Vagina (tissue), 2 donors: ENCODE results near the gene ZP1. TPM values are rescaled to one million over a fixed set of nuclear protein-coding genes. Genes with fewer than 3 reads are reported as not detected.
"Not testable (repeated sequence)": the region's sequence is repeated elsewhere in the genome, so short reads cannot be mapped to it uniquely, and the experiment has no call there.

Source experiments
- DNase-seq, 2 donors: peaks; one replicate each; pipeline ENCODE4 v3.0.0-alpha.2; 2017; ENCODE audit errors: extremely low spot score in 2 of 2
- H3K27ac ChIP-seq: fragments of 200-600 bp; sonication (generic); one replicate; pipeline ENCODE4 v1.5.1; 2019
- H3K27me3 ChIP-seq: fragments of 200-600 bp; sonication (generic); one replicate; pipeline ENCODE4 v1.5.1; 2019
- H3K36me3 ChIP-seq, 2 donors: fragments of 200-600 bp; sonication (generic); one replicate each; pipeline ENCODE4 v1.5.1; 2017 to 2019
- H3K4me1 ChIP-seq: fragments of 200-600 bp; sonication (generic); one replicate; pipeline ENCODE4 v1.5.1; 2019
- H3K4me3 ChIP-seq, 2 donors: fragments of 200-600 bp; sonication (generic); 1 replicate in 1 of 2; 2 replicates in 1 of 2; pipeline ENCODE4 v1.5.1; 2016 to 2019
- H3K9me3 ChIP-seq: fragments of 200-600 bp; sonication (generic); one replicate; pipeline ENCODE4 v1.5.1; 2019
- POLR2A ChIP-seq, 2 donors: fragments of 450-650 bp; IDR thresholded peaks; one replicate each; pipeline ENCODE4 v1.6.1; 2017; ENCODE audit warnings: antibody characterized with exemption in 2 of 2, mild to moderate bottlenecking in 2 of 2, moderate library complexity in 2 of 2
- POLR2AphosphoS5 ChIP-seq, 2 donors: sonication (generic); formaldehyde crosslinking; IDR thresholded peaks; one replicate each; pipeline ENCODE4 v1.9.0; 2017; ENCODE audit warnings: antibody characterized with exemption in 2 of 2, mild to moderate bottlenecking in 2 of 2, low read depth in 1 of 2; ENCODE audit not compliant: insufficient read depth in 1 of 2
- intact Hi-C: fragments of 100-400 bp; cut with DNase I; formaldehyde crosslinking; loops from one replicate; pipeline ENCODE4 v1.15.1; 2023
- total RNA-seq: library from RNA; depleted of rRNA; stranded (reverse); fragments of >200 nt; gene quantifications from one replicate; pipeline ENCODE4 v1.2.3, GENCODE V29; 2016
- TF ChIP-seq, protein P1 (sequence below), 3 experiments: fragments of 450-650 bp in 2 of 3; fragments of 200-600 bp in 1 of 3; sonication (generic) in 1 of 3; IDR thresholded peaks; one replicate each; pipeline ENCODE4 v1.5.1; 2017 to 2019; ENCODE audit warnings: antibody characterized with exemption in 3 of 3, mild to moderate bottlenecking in 2 of 3, moderate library complexity in 2 of 3

ZP1 gene, protein sequence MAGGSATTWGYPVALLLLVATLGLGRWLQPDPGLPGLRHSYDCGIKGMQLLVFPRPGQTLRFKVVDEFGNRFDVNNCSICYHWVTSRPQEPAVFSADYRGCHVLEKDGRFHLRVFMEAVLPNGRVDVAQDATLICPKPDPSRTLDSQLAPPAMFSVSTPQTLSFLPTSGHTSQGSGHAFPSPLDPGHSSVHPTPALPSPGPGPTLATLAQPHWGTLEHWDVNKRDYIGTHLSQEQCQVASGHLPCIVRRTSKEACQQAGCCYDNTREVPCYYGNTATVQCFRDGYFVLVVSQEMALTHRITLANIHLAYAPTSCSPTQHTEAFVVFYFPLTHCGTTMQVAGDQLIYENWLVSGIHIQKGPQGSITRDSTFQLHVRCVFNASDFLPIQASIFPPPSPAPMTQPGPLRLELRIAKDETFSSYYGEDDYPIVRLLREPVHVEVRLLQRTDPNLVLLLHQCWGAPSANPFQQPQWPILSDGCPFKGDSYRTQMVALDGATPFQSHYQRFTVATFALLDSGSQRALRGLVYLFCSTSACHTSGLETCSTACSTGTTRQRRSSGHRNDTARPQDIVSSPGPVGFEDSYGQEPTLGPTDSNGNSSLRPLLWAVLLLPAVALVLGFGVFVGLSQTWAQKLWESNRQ
- not detected for total RNA-seq

GRCh38 chr11:60866911-60867870 lies at the start of gene ZP1:
TSS of gene ZP1 (plus strand) at chr11:60867542. CDS start at chr11:60867562, 20 bp downstream.
- Histone ChIP-seq H3K27me3 (no peaks in the 10 kb centered on the region), H3K36me3 (no peaks in the 10 kb centered on the region), H3K4me3 (no peak within 1 kb of the TSS), H3K9me3 (no peaks in the 10 kb centered on the region), H3K27ac (no peak within 1 kb of the TSS), H3K4me1 (peaks cover 12% of the 10 kb centered on the region)
- intact Hi-C loops: no loop called here
- DNase-seq: no peak
- TF ChIP-seq, protein P1, sequence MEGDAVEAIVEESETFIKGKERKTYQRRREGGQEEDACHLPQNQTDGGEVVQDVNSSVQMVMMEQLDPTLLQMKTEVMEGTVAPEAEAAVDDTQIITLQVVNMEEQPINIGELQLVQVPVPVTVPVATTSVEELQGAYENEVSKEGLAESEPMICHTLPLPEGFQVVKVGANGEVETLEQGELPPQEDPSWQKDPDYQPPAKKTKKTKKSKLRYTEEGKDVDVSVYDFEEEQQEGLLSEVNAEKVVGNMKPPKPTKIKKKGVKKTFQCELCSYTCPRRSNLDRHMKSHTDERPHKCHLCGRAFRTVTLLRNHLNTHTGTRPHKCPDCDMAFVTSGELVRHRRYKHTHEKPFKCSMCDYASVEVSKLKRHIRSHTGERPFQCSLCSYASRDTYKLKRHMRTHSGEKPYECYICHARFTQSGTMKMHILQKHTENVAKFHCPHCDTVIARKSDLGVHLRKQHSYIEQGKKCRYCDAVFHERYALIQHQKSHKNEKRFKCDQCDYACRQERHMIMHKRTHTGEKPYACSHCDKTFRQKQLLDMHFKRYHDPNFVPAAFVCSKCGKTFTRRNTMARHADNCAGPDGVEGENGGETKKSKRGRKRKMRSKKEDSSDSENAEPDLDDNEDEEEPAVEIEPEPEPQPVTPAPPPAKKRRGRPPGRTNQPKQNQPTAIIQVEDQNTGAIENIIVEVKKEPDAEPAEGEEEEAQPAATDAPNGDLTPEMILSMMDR (IDR thresholded peaks at IDR 0.05): no peak

DNA sequence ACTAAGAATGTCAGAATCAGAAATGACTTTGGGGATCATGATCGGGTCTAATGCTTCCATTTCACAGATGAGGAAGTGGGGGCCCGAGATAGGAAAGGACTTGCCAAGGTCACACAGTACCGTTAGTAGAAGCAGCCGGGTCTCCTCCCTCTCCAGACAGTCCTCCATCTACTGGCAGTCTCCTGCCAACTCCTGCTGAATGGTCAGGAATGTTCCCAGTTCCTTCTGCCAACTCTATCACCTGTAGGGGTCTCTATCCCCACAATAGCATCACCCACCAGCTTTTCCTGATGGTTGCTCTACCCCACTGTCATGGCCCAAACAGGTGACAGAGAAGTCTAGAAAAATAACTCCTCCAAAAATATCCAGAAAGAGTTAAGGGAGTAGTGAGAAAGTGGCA lies 49.3 kb upstream of the ZP1 start:
- Histone ChIP-seq H3K4me3 (no peak overlapping the region), H3K27me3 (no peaks in the 10 kb centered on the region), H3K36me3 (no peaks in the 10 kb centered on the region), H3K9me3 (peaks cover 8% of the 10 kb centered on the region), H3K4me1 (no peaks in the 10 kb centered on the region), H3K27ac (no peak overlapping the region)
- intact Hi-C loops: no loop called here
- TF ChIP-seq POLR2AphosphoS5 (IDR thresholded peaks at IDR 0.05; ENCODE audit: insufficient read depth in 1 of 2, low read depth in 1 of 2): no peak
- TF ChIP-seq, protein P1 (IDR thresholded peaks at IDR 0.05): no peak
- TF ChIP-seq POLR2A (IDR thresholded peaks at IDR 0.05): no peak
- no peak for DNase-seq

DNA sequence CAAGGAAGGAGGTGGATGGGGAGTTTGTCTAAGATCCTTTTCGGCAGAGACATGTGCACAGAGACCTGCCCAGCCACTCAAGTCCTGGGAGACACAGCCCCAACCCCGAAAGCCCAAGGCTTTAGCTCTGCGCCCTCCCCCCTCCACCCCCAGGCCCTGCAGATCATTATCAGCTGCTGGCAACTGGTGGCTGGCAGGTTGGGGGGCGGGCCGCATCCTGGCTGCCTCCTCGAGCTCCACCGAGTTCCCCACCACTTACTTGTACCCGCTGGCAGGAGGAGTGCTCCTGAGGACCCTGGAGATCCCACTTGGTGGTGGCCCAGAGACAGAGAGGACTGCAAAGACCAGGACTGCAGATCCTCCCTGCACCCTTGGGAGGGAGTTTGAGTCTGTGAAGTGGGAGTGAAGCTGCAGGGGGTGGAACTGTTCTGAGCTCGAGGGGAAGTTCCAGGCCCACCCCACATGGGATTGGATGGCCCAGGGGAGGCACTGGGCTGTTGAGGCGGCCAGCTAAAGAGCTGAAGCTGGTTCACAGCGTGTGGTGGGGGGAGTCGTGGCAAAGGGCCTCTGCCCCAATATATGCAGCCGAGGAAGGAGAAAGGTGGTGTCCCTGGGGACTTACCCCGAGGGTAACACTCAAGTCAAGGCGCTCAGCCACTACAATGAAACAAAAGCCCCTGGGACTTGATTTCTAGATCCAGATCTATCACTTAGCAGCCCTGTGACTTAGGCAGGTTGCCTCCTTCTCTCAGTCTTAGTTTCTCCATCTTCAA lies 45.3 kb upstream of the ZP1 start:
- H3K27ac ChIP-seq: no peak overlapping the region
- H3K4me3 ChIP-seq: no peak overlapping the region
- H3K27me3 ChIP-seq: no peaks in the 10 kb centered on the region
- intact Hi-C loops: no loop called here
- no peaks in the 10 kb centered on the region for H3K36me3 ChIP-seq
- TF ChIP-seq, protein P1 (IDR thresholded peaks at IDR 0.05): no peak
- TF ChIP-seq POLR2AphosphoS5 (IDR thresholded peaks at IDR 0.05; ENCODE audit: insufficient read depth in 1 of 2, low read depth in 1 of 2) (no peak), POLR2A (IDR thresholded peaks at IDR 0.05) (no peak)
- peaks cover 3% of the 10 kb centered on the region for H3K9me3 ChIP-seq
- no peaks in the 10 kb centered on the region for H3K4me1 ChIP-seq
- DNase-seq: no peak

DNA sequence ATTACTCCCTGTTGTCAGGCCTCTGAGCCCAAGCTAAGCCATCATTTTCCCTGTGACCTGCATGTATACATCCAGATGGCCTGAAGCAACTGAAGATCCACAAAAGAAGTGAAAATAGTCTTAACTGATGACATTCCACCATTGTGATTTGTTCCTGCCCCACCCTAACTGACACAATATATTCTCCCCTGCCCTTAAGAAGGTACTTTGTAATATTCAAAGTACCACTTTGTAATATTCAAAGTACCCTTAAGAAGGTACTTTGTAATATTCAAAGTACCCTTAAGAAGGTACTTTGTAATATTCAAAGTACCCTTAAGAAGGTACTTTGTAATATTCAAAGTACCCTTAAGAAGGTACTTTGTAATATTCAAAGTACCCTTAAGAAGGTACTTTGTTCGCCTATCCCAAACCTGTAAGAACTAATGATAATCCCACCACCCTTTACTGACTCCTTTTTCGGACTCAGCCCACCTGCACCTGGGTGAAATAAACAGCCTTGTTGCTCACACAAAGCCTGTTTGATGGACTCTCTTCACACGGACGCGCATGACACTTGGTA lies 43.5 kb upstream of the ZP1 start:
- intact Hi-C loops, DNase-seq, H3K36me3 ChIP-seq, H3K4me1 ChIP-seq, H3K27me3 ChIP-seq, H3K9me3 ChIP-seq, H3K27ac ChIP-seq, H3K4me3 ChIP-seq: not testable (repeated sequence)

DNA sequence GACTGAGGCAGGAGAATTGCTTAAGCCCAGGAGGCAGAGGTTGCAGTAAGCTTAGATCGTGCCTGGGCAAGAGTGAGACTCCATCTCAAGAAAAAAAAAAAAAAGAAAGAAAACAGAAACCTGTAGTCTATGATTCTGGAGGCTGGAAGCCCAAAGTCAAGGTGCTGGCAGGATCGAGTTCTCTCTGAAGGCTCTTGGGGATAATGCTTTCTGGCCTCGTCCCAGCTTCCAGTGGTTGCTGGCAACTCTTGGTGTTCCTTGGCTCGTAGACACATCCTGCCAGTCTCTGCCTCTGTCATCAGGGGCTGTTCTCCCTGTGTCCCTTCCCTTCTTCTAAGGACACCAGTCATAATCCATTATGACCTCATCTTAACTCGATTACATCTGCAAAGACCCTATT lies 42.2 kb upstream of the ZP1 start:
- intact Hi-C loops: no loop called here
- no peak for DNase-seq
- Histone ChIP-seq H3K4me3 (no peak overlapping the region), H3K36me3 (no peaks in the 10 kb centered on the region), H3K27me3 (no peaks in the 10 kb centered on the region), H3K4me1 (no peaks in the 10 kb centered on the region), H3K9me3 (no peaks in the 10 kb centered on the region), H3K27ac (no peak overlapping the region)
- TF ChIP-seq, protein P1 (IDR thresholded peaks at IDR 0.05): no peak
- TF ChIP-seq POLR2A (IDR thresholded peaks at IDR 0.05): no peak
- no peak for TF ChIP-seq POLR2AphosphoS5 (IDR thresholded peaks at IDR 0.05; ENCODE audit: insufficient read depth in 1 of 2, low read depth in 1 of 2)
